ENCODE measurements around the gene ACADM.
"Not testable (repeated sequence)": the region's sequence is repeated elsewhere in the genome, so short reads cannot be mapped to it uniquely, and the experiment has no call there.

ACADM gene

DNA sequence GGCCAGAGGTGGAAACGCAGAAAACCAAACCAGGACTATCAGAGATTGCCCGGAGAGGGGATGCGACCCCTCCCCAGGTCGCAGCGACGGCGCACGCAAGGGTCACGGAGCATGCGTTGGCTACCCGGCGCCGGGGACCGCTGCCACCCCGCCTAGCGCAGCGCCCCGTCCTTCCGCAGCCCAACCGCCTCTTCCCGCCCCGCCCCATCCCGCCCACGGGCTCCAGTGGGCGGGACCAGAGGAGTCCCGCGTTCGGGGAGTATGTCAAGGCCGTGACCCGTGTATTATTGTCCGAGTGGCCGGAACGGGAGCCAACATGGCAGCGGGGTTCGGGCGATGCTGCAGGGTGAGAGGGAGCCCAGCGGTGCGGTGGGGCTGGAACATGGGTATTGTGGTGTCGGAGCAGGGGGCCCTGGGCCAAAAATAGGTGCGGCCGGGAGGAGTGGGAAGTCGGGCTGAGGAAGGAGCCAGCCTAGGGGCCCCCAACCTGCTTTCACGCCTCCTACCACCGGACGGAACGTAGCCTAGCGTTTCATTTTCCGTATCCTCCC lies at the start of gene ACADM:
Gene ACADM, plus strand, starts transcription at position 238 of the 551 bp plus-strand sequence. Its CDS starts 79 bp downstream, at position 317.
- H3K4me3 ChIP-seq (ENCODE audit: low read depth, low read length) = peak within 1 kb of the TSS; percentile 93
- no peak for TF ChIP-seq CTCF (conservative IDR thresholded peaks at IDR 0.05; ENCODE audit: low read depth, low read length)
- DNase-seq (ENCODE audit: low read depth) = peak; percentile 74

DNA sequence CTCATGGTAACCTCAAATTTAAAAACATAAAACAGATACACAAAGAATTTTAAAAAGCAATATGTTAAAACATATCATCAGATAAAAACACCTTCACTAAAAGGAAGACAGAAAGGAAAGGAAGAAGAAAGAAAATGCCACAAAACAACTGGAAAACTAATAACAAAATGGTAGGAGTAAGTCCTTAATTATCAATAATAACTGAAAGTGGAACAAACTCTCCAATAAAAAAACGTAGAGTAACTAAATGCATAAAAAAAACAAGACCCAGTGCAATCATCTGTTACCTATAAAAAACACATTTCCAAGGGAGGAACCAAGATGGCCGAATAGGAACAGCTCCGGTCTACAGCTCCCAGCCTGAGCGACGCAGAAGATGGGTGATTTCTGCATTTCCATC lies 47.1 kb upstream of the ACADM start:
- no peak for TF ChIP-seq CTCF (conservative IDR thresholded peaks at IDR 0.05; ENCODE audit: low read depth, low read length)
- H3K4me3 ChIP-seq (ENCODE audit: low read depth, low read length) = no peak overlapping the region

GRCh38 chr1:75677964-75678363 lies 46.5 kb upstream of the ACADM start:
- DNase-seq (ENCODE audit: low read depth); H3K4me3 ChIP-seq (ENCODE audit: low read depth, low read length): not testable (repeated sequence)

More for the DNA sequence above, 47.1 kb upstream of the ACADM start:
- DNase-seq (ENCODE audit: low read depth) = no peak

- TF ChIP-seq CTCF (conservative IDR thresholded peaks at IDR 0.05; ENCODE audit: low read depth, low read length) = no peak
- no peak for DNase-seq (ENCODE audit: low read depth)
- H3K4me3 ChIP-seq (ENCODE audit: low read depth, low read length) = no peak overlapping the region
These were observed 34.0 kb upstream of the ACADM start for GRCh38 chr1:75690547-75690946.

- H3K4me3 ChIP-seq (ENCODE audit: low read depth, low read length) = no peak overlapping the region
- DNase-seq (ENCODE audit: low read depth) = no peak
- TF ChIP-seq CTCF (conservative IDR thresholded peaks at IDR 0.05; ENCODE audit: low read depth, low read length) = no peak
These were observed 31.0 kb upstream of the ACADM start for GRCh38 chr1:75693551-75693950.

- no peak for DNase-seq (ENCODE audit: low read depth)
- TF ChIP-seq CTCF (conservative IDR thresholded peaks at IDR 0.05; ENCODE audit: low read depth, low read length) = no peak
- no peak overlapping the region for H3K4me3 ChIP-seq (ENCODE audit: low read depth, low read length)
These were observed 28.5 kb upstream of the ACADM start for GRCh38 chr1:75696000-75696399.

DNA sequence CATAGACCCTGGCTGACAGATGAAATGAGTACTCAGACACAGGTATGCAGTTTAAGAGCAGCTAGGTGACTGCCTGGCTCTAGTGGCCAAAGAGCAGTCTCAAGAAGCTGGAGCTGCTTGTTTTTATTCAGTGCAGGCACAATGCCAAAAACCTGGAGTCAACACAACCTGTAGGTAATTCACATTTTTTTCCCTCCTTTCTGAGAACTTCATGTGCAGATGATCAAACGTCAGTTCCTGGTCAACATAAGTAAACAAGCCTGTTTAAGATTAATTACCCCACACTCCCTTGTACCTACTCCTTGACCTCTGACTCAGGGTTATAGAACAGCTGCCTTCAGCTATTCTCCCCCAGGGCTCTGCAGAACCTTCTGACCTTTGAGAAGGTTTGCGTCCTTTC lies 17.3 kb upstream of the ACADM start:
- no peak overlapping the region for H3K4me3 ChIP-seq (ENCODE audit: low read depth, low read length)
- no peak for TF ChIP-seq CTCF (conservative IDR thresholded peaks at IDR 0.05; ENCODE audit: low read depth, low read length)
- DNase-seq (ENCODE audit: low read depth) = peak; percentile 15
